ENCODE measurements around the gene ZNF287. TPM values are rescaled to one million over a fixed set of nuclear protein-coding genes. Genes with fewer than 3 reads are reported as not detected.

The ZNF287 gene
- total RNA-seq, 2 donors from 2014 or later = 2.6 to 5.9 TPM

- Histone ChIP-seq H3K4me1 (ENCODE audit: control insufficient read depth in 1 of 2, low read depth in 2 of 2) (no peaks in the 10 kb centered on the region), H3K4me3 (no peak overlapping the region), H3K9me3 (no peaks in the 10 kb centered on the region), H3K36me3 (no peaks in the 10 kb centered on the region), H3K27me3 (replicated peaks; ENCODE audit: insufficient read depth) (no peaks in the 10 kb centered on the region), H3K27ac (no peak overlapping the region)
- no peak for DNase-seq (ENCODE audit: low spot score)
- TF ChIP-seq CTCF (IDR thresholded peaks at IDR 0.05) = no peak
- no peak for ATAC-seq (ENCODE audit: insufficient number of reproducible peaks, low FRiP score, low read depth)
Measured at GRCh38 chr17:16507918-16508533, 61.0 kb downstream of the ZNF287 start.

- H3K36me3 ChIP-seq = no peaks in the 10 kb centered on the region
- H3K27me3 ChIP-seq (replicated peaks; ENCODE audit: insufficient read depth) = no peaks in the 10 kb centered on the region
- no peak overlapping the region for H3K27ac ChIP-seq
- peak; percentile 28 for ATAC-seq (ENCODE audit: insufficient number of reproducible peaks, low FRiP score, low read depth)
- no peak for DNase-seq (ENCODE audit: low spot score)
- no peak for TF ChIP-seq CTCF (IDR thresholded peaks at IDR 0.05)
- H3K9me3 ChIP-seq = no peaks in the 10 kb centered on the region
- no peaks in the 10 kb centered on the region for H3K4me1 ChIP-seq (ENCODE audit: control insufficient read depth in 1 of 2, low read depth in 2 of 2)
- H3K4me3 ChIP-seq = no peak overlapping the region
Measured at GRCh38 chr17:16506188-16506587, 62.8 kb downstream of the ZNF287 start.

- Histone ChIP-seq H3K4me1 (ENCODE audit: control insufficient read depth in 1 of 2, low read depth in 2 of 2) (no peaks in the 10 kb centered on the region), H3K27ac (no peak overlapping the region), H3K9me3 (no peaks in the 10 kb centered on the region), H3K36me3 (no peaks in the 10 kb centered on the region), H3K4me3 (no peak overlapping the region), H3K27me3 (replicated peaks; ENCODE audit: insufficient read depth) (no peaks in the 10 kb centered on the region)
- ATAC-seq (ENCODE audit: insufficient number of reproducible peaks, low FRiP score, low read depth) (no peak), DNase-seq (ENCODE audit: low spot score) (no peak)
- TF ChIP-seq CTCF (IDR thresholded peaks at IDR 0.05) = no peak
Measured at GRCh38 chr17:16504984-16505383, 64.0 kb downstream of the ZNF287 start.

Other genes starting within 250 kb of the ZNF287 start
- gene CENPV, start 215.7 kb downstream of the ZNF287 start, total RNA-seq = 10 to 100 TPM; 12.0 to 32.5 TPM
- 100 to 1,000 TPM; 520 to 686 TPM for gene UBB, start 188.1 kb downstream of the ZNF287 start, total RNA-seq
- gene TRPV2, start 153.6 kb downstream of the ZNF287 start, total RNA-seq = 10 to 100 TPM; 18.5 to 28.6 TPM
- 1 to 10 TPM; 3.7 to 4.0 TPM for gene LRRC75A, start 77.0 kb downstream of the ZNF287 start, total RNA-seq
- 1 to 10 TPM; 2.0 to 3.0 TPM for gene ZNF624, start 84.6 kb upstream of the ZNF287 start, total RNA-seq
- gene CCDC144A, start 121.0 kb upstream of the ZNF287 start, total RNA-seq = 10 to 100 TPM in 1 of 2 donors, 1 to 10 TPM in 1; 6.5 to 36.3 TPM

Data from thoracic aorta (tissue), 2 donors.